KMS-11 (cell line): ENCODE results near the gene NLGN1.

Experiments used
- H2AFZ ChIP-seq: fragments of 200-600 bp; sonication (generic); 2 replicates; pipeline ENCODE4 v1.6.1; 2016; ENCODE audit warnings: antibody characterized with exemption, mixed run types, low read depth
- H3K27ac ChIP-seq: fragments of 200-600 bp; sonication (generic); 2 replicates; pipeline ENCODE4 v1.6.1; 2016; ENCODE audit warnings: mild to moderate bottlenecking, mixed run types
- H3K27me3 ChIP-seq: fragments of 200-600 bp; sonication (generic); 2 replicates; pipeline ENCODE4 v1.6.1; 2017; ENCODE audit warnings: mild to moderate bottlenecking, low read depth, mixed run types, moderate library complexity; ENCODE audit not compliant: insufficient read depth
- H3K36me3 ChIP-seq: fragments of 200-600 bp; sonication (generic); 2 replicates; pipeline ENCODE4 v1.6.1; 2017; ENCODE audit warnings: mild to moderate bottlenecking, mixed run types; ENCODE audit not compliant: insufficient read depth
- H3K4me1 ChIP-seq: fragments of 200-600 bp; sonication (generic); 2 replicates; pipeline ENCODE4 v1.6.1; 2016; ENCODE audit warnings: mild to moderate bottlenecking, low read depth, mixed run types; ENCODE audit not compliant: poor library complexity, severe bottlenecking
- H3K4me2 ChIP-seq: fragments of 200-600 bp; sonication (generic); 2 replicates; pipeline ENCODE4 v1.7.0; 2016; ENCODE audit warnings: mild to moderate bottlenecking, mixed run types
- H3K4me3 ChIP-seq: fragments of 200-600 bp; sonication (generic); IDR thresholded peaks from 2 replicates; pipeline ENCODE4 v1.6.1; 2017; ENCODE audit warnings: low read depth, low read length, mixed read lengths; ENCODE audit not compliant: insufficient read depth
- H3K79me2 ChIP-seq: fragments of 200-600 bp; sonication (generic); 2 replicates; pipeline ENCODE4 v1.6.1; 2016; ENCODE audit warnings: low read depth, mixed run types; ENCODE audit not compliant: insufficient read depth
- H3K9ac ChIP-seq: fragments of 200-600 bp; sonication (generic); 2 replicates; pipeline ENCODE4 v1.6.1; 2016; ENCODE audit warnings: mild to moderate bottlenecking, mixed run types
- H4K20me1 ChIP-seq: fragments of 200-600 bp; sonication (generic); 2 replicates; pipeline ENCODE4 v1.6.1; 2016; ENCODE audit warnings: mild to moderate bottlenecking, mixed run types; ENCODE audit not compliant: insufficient read depth
- TF ChIP-seq, protein P1 (sequence below): fragments of 200-600 bp; sonication (generic); conservative IDR thresholded peaks from 2 replicates; pipeline ENCODE4 v1.6.1; 2017; ENCODE audit warnings: low read depth, mild to moderate bottlenecking, antibody characterized with exemption, low read length, moderate library complexity, mixed read lengths

NLGN1 gene

DNA sequence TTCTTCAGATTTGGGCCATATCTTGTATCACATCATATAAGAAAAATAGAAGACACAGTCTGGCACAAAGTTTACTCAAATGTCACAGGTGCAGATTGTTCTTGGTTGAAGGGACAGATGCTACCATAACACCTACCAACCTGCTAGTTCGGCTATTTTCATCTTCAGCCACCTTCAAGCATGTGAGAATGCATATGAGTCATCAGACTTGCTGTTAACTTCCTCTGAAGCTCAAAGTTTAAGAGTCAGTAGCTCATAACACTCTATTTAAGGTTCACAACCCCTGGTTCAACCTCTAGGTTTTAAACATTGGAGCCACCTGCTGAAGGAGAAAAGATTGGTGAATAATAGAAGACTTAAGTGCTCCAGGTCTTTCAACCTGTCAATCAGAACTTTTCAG is 522.8 kb downstream of the NLGN1 start:
- Histone ChIP-seq H4K20me1 (no peaks in the 10 kb centered on the region), H3K4me1 (peaks cover 58% of the 10 kb centered on the region), H3K4me3 (peak overlapping the region; percentile 56), H3K4me2 (peak overlapping the region; percentile 88), H3K36me3 (no peaks in the 10 kb centered on the region), H3K9ac (no peak overlapping the region), H3K27me3 (no peaks in the 10 kb centered on the region), H2AFZ (peak overlapping the region; percentile 41), H3K27ac (peak overlapping the region; percentile 65), H3K79me2 (no peaks in the 10 kb centered on the region)
- TF ChIP-seq, protein P1, sequence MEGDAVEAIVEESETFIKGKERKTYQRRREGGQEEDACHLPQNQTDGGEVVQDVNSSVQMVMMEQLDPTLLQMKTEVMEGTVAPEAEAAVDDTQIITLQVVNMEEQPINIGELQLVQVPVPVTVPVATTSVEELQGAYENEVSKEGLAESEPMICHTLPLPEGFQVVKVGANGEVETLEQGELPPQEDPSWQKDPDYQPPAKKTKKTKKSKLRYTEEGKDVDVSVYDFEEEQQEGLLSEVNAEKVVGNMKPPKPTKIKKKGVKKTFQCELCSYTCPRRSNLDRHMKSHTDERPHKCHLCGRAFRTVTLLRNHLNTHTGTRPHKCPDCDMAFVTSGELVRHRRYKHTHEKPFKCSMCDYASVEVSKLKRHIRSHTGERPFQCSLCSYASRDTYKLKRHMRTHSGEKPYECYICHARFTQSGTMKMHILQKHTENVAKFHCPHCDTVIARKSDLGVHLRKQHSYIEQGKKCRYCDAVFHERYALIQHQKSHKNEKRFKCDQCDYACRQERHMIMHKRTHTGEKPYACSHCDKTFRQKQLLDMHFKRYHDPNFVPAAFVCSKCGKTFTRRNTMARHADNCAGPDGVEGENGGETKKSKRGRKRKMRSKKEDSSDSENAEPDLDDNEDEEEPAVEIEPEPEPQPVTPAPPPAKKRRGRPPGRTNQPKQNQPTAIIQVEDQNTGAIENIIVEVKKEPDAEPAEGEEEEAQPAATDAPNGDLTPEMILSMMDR, result no peak

DNA sequence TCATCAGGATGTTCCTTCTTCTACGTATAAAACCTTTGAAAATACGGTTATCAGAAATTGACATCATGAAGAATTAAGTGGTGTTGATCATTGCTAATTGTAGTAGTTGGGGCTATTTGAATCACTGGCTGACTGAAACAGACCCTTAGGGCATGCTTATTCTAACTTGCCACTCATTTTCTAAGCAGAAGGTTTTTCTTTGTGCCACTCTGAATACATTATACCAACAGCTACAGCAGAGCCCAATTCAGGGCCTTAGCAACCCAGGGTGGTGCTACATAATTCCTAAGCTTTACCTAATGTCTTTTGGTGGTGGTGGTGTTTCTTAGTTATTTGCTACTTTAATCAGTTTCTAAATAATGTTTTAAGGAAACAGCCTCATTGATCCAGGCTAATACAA is 524.2 kb downstream of the NLGN1 start:
- Histone ChIP-seq H3K27me3 (no peaks in the 10 kb centered on the region), H2AFZ (no peak overlapping the region), H4K20me1 (no peaks in the 10 kb centered on the region), H3K4me3 (no peak overlapping the region), H3K36me3 (no peaks in the 10 kb centered on the region), H3K79me2 (no peaks in the 10 kb centered on the region), H3K9ac (no peak overlapping the region), H3K27ac (no peak overlapping the region), H3K4me1 (peaks cover 51% of the 10 kb centered on the region), H3K4me2 (no peak overlapping the region)
- TF ChIP-seq, protein P1, result no peak

DNA sequence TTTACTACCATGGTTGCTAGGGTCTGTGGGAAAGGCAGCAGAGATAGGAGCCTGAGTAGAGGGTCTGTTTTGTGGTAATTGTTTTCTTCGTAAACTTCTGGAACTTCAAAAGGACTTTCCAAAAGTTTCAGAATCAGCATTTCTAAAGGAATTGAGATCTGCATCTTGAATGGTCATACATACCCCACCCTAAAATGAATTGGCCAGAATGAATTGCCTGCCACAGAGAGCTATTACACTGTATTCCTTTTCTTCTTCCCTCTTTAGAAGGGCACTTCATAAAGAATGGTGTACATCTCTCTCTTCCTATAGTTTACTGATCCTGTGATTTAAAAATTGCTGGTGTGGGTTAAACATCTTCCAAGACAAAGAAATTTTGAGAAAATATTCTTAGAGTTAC is 525.7 kb downstream of the NLGN1 start:
- TF ChIP-seq, protein P1, result no peak
- Histone ChIP-seq H3K36me3 (no peaks in the 10 kb centered on the region), H3K27me3 (no peaks in the 10 kb centered on the region), H3K4me2 (no peak overlapping the region), H3K4me1 (peaks cover 36% of the 10 kb centered on the region), H3K9ac (no peak overlapping the region), H4K20me1 (no peaks in the 10 kb centered on the region), H3K27ac (no peak overlapping the region), H2AFZ (no peak overlapping the region), H3K4me3 (no peak overlapping the region), H3K79me2 (no peaks in the 10 kb centered on the region)

GRCh38 chr3:173930251-173930650 is 532.7 kb downstream of the NLGN1 start:
- TF ChIP-seq, protein P1, result no peak

More at GRCh38 chr3:173930251-173930650, 532.7 kb downstream of the NLGN1 start:
- Histone ChIP-seq H4K20me1 (no peaks in the 10 kb centered on the region), H3K9ac (no peak overlapping the region), H3K4me3 (no peak overlapping the region), H3K4me1 (peaks cover 20% of the 10 kb centered on the region), H3K4me2 (no peak overlapping the region), H3K36me3 (no peaks in the 10 kb centered on the region), H2AFZ (no peak overlapping the region), H3K27me3 (no peaks in the 10 kb centered on the region), H3K27ac (no peak overlapping the region), H3K79me2 (no peaks in the 10 kb centered on the region)
